Transverse colon (tissue), 4 donors: ENCODE results near the gene ANTXR2.

Source experiments
- POLR2A ChIP-seq: fragments of 450-650 bp; IDR thresholded peaks from one replicate; pipeline ENCODE4 v1.6.1; 2016; ENCODE audit warnings: antibody characterized with exemption, mild to moderate bottlenecking, moderate library complexity
- POLR2AphosphoS5 ChIP-seq, 3 donors: sonication (generic); formaldehyde crosslinking; IDR thresholded peaks; one replicate each; pipeline ENCODE4 v1.6.1; 2016; ENCODE audit warnings: antibody characterized with exemption in 3 of 3
- TF ChIP-seq, protein P1 (sequence below), 5 experiments: fragments of 200-600 bp in 3 of 5; fragments of 450-650 bp in 2 of 5; sonication (generic) in 3 of 5; IDR thresholded peaks; 1 replicate in 2 of 5; 2 replicates in 3 of 5; pipeline ENCODE4 v1.5.1; 2016 to 2017; ENCODE audit warnings: antibody characterized with exemption in 5 of 5, inconsistent platforms in 3 of 5, mild to moderate bottlenecking in 2 of 5, moderate library complexity in 1 of 5

- TF ChIP-seq, protein P1, sequence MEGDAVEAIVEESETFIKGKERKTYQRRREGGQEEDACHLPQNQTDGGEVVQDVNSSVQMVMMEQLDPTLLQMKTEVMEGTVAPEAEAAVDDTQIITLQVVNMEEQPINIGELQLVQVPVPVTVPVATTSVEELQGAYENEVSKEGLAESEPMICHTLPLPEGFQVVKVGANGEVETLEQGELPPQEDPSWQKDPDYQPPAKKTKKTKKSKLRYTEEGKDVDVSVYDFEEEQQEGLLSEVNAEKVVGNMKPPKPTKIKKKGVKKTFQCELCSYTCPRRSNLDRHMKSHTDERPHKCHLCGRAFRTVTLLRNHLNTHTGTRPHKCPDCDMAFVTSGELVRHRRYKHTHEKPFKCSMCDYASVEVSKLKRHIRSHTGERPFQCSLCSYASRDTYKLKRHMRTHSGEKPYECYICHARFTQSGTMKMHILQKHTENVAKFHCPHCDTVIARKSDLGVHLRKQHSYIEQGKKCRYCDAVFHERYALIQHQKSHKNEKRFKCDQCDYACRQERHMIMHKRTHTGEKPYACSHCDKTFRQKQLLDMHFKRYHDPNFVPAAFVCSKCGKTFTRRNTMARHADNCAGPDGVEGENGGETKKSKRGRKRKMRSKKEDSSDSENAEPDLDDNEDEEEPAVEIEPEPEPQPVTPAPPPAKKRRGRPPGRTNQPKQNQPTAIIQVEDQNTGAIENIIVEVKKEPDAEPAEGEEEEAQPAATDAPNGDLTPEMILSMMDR (IDR thresholded peaks at IDR 0.05), result no peak
- TF ChIP-seq POLR2AphosphoS5 (IDR thresholded peaks at IDR 0.05) (no peak), POLR2A (no peak)
Measured at GRCh38 chr4:79893456-79893855, 179.6 kb downstream of the ANTXR2 start.
